ENCODE data around the gene FGD3.

The FGD3 gene

GRCh38 chr9:93045521-93045920, 98.2 kb downstream of the FGD3 start:
- no peak overlapping the region for H3K27ac ChIP-seq
- TF ChIP-seq, protein P1, sequence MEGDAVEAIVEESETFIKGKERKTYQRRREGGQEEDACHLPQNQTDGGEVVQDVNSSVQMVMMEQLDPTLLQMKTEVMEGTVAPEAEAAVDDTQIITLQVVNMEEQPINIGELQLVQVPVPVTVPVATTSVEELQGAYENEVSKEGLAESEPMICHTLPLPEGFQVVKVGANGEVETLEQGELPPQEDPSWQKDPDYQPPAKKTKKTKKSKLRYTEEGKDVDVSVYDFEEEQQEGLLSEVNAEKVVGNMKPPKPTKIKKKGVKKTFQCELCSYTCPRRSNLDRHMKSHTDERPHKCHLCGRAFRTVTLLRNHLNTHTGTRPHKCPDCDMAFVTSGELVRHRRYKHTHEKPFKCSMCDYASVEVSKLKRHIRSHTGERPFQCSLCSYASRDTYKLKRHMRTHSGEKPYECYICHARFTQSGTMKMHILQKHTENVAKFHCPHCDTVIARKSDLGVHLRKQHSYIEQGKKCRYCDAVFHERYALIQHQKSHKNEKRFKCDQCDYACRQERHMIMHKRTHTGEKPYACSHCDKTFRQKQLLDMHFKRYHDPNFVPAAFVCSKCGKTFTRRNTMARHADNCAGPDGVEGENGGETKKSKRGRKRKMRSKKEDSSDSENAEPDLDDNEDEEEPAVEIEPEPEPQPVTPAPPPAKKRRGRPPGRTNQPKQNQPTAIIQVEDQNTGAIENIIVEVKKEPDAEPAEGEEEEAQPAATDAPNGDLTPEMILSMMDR (conservative IDR thresholded peaks at IDR 0.05) = no peak
- TF ChIP-seq ZFX (IDR thresholded peaks at IDR 0.05) = no peak

DNA sequence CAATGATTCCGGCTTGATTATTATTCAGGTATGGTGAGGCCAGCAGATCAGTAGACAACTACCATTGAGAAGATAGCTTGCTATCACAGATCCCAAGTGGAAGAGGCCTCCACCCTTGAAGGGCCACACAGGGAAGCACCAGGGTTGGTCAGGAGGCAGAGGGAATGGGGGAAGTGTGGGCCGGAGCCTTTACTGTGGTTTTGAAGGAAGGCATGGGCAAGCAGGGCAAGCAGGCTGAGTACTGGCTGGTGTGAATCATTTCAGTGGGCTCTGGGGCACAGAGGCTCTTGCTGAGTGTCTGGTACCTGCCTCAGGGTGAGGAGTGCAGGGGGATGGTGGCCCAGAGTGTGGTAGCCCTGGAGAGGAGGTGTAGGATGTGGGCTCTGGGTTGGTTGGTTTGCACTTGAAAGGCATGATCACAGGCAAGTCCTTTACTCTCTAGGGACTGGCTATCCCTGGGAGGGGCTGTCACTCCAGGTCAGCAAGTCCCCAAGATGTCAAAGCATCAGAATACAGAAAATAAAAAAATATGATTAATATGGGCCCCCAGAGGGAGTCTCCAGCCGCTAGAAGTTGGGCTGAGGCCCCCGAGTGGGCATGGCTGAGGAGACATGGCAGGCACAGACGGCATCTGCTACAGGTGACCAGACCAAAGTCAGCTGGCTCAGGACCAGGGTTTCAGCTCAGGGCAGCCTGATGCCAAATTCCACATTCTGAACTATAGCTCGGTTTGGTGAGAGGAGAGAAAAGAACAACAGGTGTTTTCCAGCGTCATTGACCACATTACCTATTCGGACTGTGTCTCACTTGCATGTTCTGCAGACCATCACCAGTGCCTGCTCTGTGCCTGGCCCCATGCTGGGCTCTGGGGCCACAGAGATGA, 101.5 kb downstream of the FGD3 start:
- no peak for TF ChIP-seq ZFX (IDR thresholded peaks at IDR 0.05)
- TF ChIP-seq, protein P1 (conservative IDR thresholded peaks at IDR 0.05) = no peak
- no peak overlapping the region for H3K27ac ChIP-seq

GRCh38 chr9:93049491-93049890, 102.2 kb downstream of the FGD3 start:
- TF ChIP-seq, protein P1 (conservative IDR thresholded peaks at IDR 0.05) = no peak
- TF ChIP-seq ZFX (IDR thresholded peaks at IDR 0.05) = no peak
- H3K27ac ChIP-seq = no peak overlapping the region

- TF ChIP-seq, protein P1 (conservative IDR thresholded peaks at IDR 0.05) = no peak
- no peak for TF ChIP-seq ZFX (IDR thresholded peaks at IDR 0.05)
- no peak overlapping the region for H3K27ac ChIP-seq
These were observed 102.9 kb downstream of the FGD3 start for GRCh38 chr9:93050231-93050630.

DNA sequence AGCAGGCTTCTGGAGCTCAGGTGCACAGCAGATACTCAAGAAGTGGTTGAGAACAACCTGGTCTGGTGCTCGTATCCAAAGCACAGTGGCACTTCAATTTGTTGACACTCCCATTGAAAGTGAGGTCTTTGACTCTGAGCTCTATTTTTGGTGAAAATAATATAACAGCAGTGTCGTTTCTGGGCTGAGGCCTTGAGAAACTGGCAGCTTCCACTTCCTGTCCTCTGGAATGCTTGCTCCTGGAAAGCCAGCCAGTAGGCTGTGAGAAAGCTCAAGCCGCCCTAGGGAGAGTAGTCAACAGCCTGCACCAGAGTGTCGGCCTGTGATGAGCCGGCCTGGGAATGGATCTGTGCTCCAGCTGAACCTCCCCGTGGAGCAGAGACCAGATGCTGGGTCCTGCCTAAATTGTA, 104.4 kb downstream of the FGD3 start:
- TF ChIP-seq, protein P1 (conservative IDR thresholded peaks at IDR 0.05) = no peak
- no peak for TF ChIP-seq ZFX (IDR thresholded peaks at IDR 0.05)
- H3K27ac ChIP-seq = no peak overlapping the region

- TF ChIP-seq, protein P1 (conservative IDR thresholded peaks at IDR 0.05) = no peak
- no peak for TF ChIP-seq ZFX (IDR thresholded peaks at IDR 0.05)
- H3K27ac ChIP-seq = no peak overlapping the region
These were observed 105.6 kb downstream of the FGD3 start for GRCh38 chr9:93052791-93053540.

GRCh38 chr9:93053781-93054331, 106.5 kb downstream of the FGD3 start:
- H3K27ac ChIP-seq = no peak overlapping the region
- TF ChIP-seq, protein P1 (conservative IDR thresholded peaks at IDR 0.05) = no peak
- TF ChIP-seq ZFX (IDR thresholded peaks at IDR 0.05) = no peak

Data from C4-2B (cell line).